Measurements from ENCODE around the gene CRIP2.

The CRIP2 gene

GRCh38 chr14:105500726-105501101, 26.1 kb downstream of the CRIP2 start:
- no peak for DNase-seq

GRCh38 chr14:105501504-105502291, 27.1 kb downstream of the CRIP2 start:
- no peak for DNase-seq

GRCh38 chr14:105502446-105503295, 28.1 kb downstream of the CRIP2 start:
- DNase-seq = peak; percentile 18

- DNase-seq = no peak
Observed at GRCh38 chr14:105503296-105503640, 28.6 kb downstream of the CRIP2 start.

- DNase-seq = no peak
Observed at GRCh38 chr14:105503935-105504692, 29.5 kb downstream of the CRIP2 start.

- no peak for DNase-seq
Observed at GRCh38 chr14:105505101-105505500, 30.5 kb downstream of the CRIP2 start.

- DNase-seq = no peak
Observed at GRCh38 chr14:105507247-105507646, 32.6 kb downstream of the CRIP2 start.

- DNase-seq = no peak
Observed at GRCh38 chr14:105508069-105508468, 33.4 kb downstream of the CRIP2 start.

- DNase-seq = no peak
Observed at GRCh38 chr14:105508601-105509000, 34.0 kb downstream of the CRIP2 start.

GRCh38 chr14:105517096-105517495, 42.5 kb downstream of the CRIP2 start:
- DNase-seq = no peak

GRCh38 chr14:105519946-105520698, 45.5 kb downstream of the CRIP2 start:
- no peak for DNase-seq

GRCh38 chr14:105525326-105525725, 50.7 kb downstream of the CRIP2 start:
- no peak for DNase-seq

GRCh38 chr14:105525861-105526775, 51.5 kb downstream of the CRIP2 start, which contains the start of gene TMEM121:
TSS of gene TMEM121 (plus strand) at chr14:105526583. CDS start at chr14:105528835, 2,252 bp downstream.
- DNase-seq = peak; percentile 53

- no peak for DNase-seq
Observed at GRCh38 chr14:105526776-105527380, 52.3 kb downstream of the CRIP2 start.

- DNase-seq = no peak
Observed at GRCh38 chr14:105527381-105527825, 52.8 kb downstream of the CRIP2 start.

GRCh38 chr14:105527826-105528585, 53.4 kb downstream of the CRIP2 start:
- DNase-seq = peak; percentile 88

GRCh38 chr14:105528586-105529318, 54.1 kb downstream of the CRIP2 start:
- DNase-seq = peak; percentile 39

GRCh38 chr14:105529319-105529568, 54.6 kb downstream of the CRIP2 start:
- peak; percentile 39 for DNase-seq
